ENCODE results near the gene CACHD1.

CACHD1 gene

GRCh38 chr1:64537942-64538341, 68.0 kb downstream of the CACHD1 start:
- DNase-seq (ENCODE audit: extremely low spot score): no peak
- POLR2A ChIA-PET: no interaction called here
- CTCF ChIA-PET: interaction anchor here (0.9 kb wide), 1 partner anchor 35 kb away, joined by 3 read pairs; no protein-coding TSS in a partner anchor
- TF ChIP-seq, protein P1, sequence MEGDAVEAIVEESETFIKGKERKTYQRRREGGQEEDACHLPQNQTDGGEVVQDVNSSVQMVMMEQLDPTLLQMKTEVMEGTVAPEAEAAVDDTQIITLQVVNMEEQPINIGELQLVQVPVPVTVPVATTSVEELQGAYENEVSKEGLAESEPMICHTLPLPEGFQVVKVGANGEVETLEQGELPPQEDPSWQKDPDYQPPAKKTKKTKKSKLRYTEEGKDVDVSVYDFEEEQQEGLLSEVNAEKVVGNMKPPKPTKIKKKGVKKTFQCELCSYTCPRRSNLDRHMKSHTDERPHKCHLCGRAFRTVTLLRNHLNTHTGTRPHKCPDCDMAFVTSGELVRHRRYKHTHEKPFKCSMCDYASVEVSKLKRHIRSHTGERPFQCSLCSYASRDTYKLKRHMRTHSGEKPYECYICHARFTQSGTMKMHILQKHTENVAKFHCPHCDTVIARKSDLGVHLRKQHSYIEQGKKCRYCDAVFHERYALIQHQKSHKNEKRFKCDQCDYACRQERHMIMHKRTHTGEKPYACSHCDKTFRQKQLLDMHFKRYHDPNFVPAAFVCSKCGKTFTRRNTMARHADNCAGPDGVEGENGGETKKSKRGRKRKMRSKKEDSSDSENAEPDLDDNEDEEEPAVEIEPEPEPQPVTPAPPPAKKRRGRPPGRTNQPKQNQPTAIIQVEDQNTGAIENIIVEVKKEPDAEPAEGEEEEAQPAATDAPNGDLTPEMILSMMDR (IDR thresholded peaks at IDR 0.05; ENCODE audit: control extremely low read depth, extremely low read depth, low read depth, missing control alignments): no peak

DNA sequence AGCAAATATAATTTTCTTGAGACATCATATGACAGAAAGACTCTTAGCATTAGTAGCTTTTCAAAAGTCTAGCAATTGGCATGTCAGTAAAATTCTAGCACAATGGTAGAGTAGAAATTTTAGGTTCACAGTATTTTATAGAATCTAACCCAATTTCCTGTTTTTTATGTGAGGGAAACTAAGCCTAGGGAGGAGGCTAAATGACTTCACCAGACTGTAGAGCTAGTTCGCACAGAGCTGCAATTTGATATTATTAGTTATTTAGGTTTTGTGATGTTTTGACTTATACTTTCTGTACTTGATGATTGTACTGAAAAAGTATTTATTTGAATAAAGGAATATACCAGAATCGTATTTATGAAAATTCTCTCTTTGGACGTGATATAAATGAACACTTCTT, 68.5 kb downstream of the CACHD1 start:
- CTCF ChIA-PET: no interaction called here
- no peak for DNase-seq (ENCODE audit: extremely low spot score)

DNA sequence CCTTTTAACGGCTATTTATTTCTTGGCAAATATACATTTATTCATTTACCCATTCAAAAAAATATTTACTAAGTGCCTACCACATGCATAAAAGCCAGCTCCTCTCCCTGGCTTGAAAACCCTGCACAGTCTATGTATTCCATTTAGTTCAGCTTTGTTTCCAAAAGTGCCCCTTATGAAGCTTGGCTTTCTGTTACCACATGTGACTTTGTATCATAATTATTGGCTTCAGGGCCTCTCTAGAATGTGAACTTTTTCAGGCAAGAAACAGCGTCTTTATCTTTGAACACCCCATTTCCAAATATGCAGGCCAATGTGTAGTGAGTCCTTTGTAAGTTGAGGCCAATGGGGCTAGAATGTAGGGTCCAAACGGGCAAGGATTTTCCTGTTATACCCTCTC, 69.4 kb downstream of the CACHD1 start:
- POLR2A ChIA-PET: no interaction called here
- DNase-seq (ENCODE audit: extremely low spot score): no peak

More for the DNA sequence above, 68.5 kb downstream of the CACHD1 start:
- POLR2A ChIA-PET: no interaction called here
- TF ChIP-seq, protein P1 (IDR thresholded peaks at IDR 0.05; ENCODE audit: control extremely low read depth, extremely low read depth, low read depth, missing control alignments): no peak

GRCh38 chr1:64539781-64540218, 69.9 kb downstream of the CACHD1 start:
- CTCF ChIA-PET: no interaction called here
- DNase-seq (ENCODE audit: extremely low spot score): no peak
- POLR2A ChIA-PET: no interaction called here
- TF ChIP-seq, protein P1 (IDR thresholded peaks at IDR 0.05; ENCODE audit: control extremely low read depth, extremely low read depth, low read depth, missing control alignments): no peak

More for the DNA sequence above, 69.4 kb downstream of the CACHD1 start:
- CTCF ChIA-PET: no interaction called here
- TF ChIP-seq, protein P1 (IDR thresholded peaks at IDR 0.05; ENCODE audit: control extremely low read depth, extremely low read depth, low read depth, missing control alignments): no peak

- ChIA-PET POLR2A (no interaction called here), CTCF (no interaction called here)
- TF ChIP-seq, protein P1 (IDR thresholded peaks at IDR 0.05; ENCODE audit: control extremely low read depth, extremely low read depth, low read depth, missing control alignments): no peak
- no peak for DNase-seq (ENCODE audit: extremely low spot score)
Measured at GRCh38 chr1:64540265-64540791, 70.4 kb downstream of the CACHD1 start.

DNA sequence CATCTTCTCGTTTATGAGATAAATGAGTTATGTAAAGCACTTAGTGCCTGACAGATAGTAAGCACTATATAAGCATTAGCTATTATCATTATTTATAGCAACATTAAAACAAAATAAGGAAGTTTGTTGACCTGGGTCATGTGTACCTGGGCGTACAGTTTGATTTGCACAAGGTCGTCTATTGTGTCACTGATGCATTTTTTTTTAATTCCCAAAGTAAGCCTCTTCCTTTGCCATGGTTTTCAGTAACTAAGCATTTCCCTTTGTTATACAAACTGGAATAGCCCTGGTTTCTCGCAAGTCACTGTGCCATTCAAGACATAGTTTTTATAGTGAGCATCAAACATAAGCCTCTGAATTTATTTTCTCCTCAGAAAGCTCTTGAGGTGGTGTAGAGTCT, 72.2 kb downstream of the CACHD1 start:
- TF ChIP-seq, protein P1 (IDR thresholded peaks at IDR 0.05; ENCODE audit: control extremely low read depth, extremely low read depth, low read depth, missing control alignments): no peak
- DNase-seq (ENCODE audit: extremely low spot score): no peak
- POLR2A ChIA-PET: no interaction called here
- CTCF ChIA-PET: interaction anchor here (1.5 kb wide), 1 partner anchor 12 kb away, joined by 3 read pairs; no protein-coding TSS in a partner anchor
